Stimulated activated CD4-positive, alpha-beta T cell treated with anti-CD3 and anti-CD28 coated beads, Interleukin-2, amount 100 ng/mL, for 4 hours (primary cell): Measurements from ENCODE around the gene ACSL4.
"Not testable (repeated sequence)": the region's sequence is repeated elsewhere in the genome, so short reads cannot be mapped to it uniquely, and the experiment has no call there.

Experiments used
- DNase-seq: peaks from one replicate; pipeline ENCODE4 v3.0.0-alpha.2; 2020; ENCODE audit warnings: low read depth

ACSL4 gene

DNA sequence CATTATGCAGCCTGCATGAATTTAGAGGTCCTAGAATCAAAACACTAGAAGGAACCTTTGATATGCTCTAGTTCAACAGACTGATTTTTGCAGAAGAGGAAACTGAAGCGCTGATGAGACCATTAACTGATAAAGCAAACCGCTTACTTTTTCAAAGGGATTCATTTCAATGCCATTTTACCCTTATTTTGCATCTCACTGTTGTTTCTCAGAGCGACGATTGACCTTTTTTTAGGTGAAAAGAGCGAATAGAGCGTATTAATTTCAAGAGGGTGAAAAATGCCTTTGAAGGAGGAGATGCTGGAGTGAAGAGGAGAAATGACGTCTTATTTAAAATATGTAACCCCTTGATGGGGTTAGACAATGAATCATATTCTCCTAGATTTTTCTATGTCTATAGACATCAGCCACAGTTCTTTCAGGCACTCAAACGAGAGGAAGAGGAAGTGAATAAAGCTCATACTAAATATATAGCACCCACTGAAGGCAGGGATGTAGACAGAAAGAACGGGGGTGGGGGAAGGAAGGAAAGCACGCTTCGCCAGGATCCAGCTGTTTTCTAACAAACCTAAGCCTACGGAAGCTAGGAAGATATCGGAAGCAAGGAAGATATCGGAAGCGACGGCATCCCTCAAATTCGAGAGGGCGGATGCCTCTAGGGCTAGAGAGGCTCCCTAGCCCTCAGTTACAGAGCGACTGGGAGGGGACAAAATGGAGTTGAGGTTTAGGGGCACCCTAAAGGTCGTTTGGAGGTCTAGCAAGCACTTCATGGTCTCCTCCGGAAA lies 848 bp downstream of the ACSL4 start:
- DNase-seq = no peak

DNA sequence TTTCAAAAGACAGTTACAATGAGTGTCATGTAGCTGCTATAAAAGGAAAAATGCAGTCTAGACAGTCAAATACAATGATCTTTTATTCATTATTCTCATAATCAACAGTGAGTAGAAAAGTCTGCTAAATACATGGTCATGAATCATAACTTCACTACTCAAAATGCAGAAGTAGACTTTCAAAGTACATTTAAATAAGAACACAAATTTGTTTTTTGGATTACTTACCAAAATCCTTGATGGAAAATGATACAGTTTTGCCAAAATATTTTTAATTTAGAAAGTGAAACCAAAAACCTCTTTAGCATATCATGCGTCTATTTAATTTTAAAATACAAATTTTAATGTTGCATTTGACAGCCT lies 4.9 kb downstream of the ACSL4 start:
- no peak for DNase-seq

DNA sequence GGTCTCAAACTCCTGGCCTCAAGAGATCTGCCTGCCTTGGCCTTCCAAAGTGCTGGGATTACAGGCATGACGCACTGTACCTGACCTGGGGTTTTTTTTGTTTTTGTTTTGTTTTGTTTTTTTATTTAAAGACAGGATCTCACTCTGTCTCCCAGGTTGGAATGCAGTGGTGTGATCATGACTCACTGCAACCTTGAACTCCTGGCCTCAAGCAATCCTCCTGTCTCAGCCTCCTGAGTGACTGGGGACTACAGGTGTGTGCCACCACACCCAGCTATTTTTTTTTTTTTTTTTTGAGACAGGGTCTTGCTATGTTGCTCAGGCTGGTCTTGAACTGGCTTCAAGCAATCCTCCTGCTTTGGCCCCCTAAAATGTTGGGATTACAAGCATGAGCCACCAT lies 8.1 kb downstream of the ACSL4 start:
- not testable (repeated sequence) for DNase-seq

DNA sequence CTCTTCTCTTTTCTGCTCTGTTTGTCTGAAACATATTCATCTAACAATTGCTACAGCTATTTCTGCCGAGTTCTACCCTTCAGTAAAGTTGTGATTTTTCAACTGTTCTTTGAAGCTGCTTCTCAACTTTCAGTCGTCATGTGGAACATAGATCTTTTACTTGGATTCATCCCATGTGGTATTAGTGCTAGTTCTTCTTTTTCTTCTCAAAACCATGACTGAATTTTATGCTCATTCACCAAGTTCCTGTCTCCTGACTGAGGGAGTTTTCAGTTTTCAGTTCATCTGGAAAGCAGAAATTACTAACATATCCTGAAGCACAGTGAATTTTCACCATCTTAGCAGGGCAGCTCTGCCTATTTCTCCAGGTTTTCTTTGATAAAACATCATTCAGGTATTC lies 12.1 kb downstream of the ACSL4 start:
- DNase-seq = no peak

DNA sequence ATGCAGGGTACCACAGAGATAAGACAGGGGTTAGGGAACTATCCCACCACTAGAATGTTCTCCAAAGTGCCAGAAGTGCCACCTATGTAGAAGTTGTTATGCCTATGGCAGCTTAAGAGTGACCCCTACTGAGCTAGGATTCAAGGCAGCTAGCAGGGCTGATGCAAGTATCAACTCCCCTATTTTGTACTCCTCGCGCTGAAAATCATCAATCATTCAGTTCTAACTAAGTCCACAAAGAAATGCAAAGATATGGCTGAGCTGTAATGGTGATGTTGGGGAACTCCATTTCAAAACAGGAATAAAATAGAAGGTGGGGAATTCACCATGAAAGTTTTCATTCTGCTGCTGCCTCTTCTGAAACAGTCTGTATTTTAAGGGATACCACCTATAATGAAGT lies 13.8 kb downstream of the ACSL4 start:
- no peak for DNase-seq

DNA sequence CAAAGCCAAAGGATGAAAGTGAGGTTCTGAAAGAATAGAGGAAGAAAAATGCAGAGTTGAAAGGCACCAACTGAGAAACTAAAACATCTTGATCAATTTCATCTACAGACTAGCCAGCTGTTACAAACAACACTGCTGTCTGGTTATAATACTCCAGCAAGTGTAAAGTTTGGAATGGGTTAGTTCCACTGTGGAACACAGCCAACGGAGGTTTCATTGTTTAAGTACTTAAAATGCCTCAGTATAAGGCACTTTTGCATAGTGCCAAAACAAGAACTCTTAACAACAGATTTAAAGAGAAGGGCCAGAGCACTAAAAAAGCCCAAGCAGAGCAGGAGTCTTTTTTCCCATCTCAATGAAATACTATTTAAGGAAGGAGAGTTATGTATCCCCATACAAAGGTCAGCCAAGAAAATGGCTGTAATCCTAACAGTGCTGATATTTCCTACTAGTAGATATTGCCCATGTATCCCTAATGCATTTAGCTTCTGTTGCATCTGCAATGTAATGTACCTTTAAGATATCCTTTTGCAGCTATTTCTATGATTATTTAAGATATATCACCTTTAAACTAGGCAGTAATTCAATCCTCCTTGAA lies 16.5 kb downstream of the ACSL4 start:
- no peak for DNase-seq

DNA sequence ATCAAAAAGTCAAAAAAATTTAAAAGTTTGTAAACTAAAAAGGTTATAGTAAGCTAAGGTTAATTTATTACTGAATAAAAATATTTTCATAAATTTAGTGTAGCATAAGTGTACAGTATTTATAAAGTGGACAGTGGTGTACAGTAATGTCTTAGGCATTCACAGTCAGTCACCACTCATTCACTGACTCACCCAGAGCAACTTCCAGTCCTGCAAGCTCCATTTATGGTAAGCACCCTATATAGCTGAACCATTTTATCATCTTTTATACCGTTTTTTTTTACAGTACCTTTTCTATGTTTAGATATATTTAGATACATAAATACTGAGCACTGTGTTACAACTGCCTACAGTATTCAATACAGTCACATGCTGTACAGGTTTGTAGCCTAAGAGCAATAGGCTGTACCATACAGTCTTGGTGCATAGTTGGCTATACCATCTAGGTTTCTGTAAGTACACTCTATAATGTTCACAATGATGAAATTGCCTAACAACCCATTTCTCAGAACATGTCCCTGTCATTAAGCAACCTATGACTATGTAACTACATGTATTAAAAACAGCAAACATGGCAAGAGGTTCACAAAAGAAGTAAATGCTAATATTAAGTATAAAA lies 18.6 kb downstream of the ACSL4 start:
- no peak for DNase-seq

DNA sequence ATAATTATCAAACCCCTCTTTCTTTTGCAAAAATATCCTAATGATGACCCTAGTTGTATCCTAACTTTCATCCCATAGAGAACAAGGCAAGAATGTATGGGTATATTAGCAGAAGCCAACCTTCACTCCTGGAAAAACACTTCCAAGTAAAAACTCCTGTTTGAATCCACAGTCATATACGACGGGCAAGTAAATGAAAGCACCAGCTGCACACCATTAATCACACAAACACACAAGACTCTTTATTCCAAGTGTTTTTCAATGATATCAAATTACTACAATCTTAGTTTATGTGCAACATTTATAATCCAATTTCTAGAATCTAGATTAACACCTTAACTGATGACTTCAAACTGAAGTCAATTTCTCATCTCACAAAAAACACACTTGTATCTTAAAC lies 22.9 kb downstream of the ACSL4 start:
- DNase-seq = no peak

DNA sequence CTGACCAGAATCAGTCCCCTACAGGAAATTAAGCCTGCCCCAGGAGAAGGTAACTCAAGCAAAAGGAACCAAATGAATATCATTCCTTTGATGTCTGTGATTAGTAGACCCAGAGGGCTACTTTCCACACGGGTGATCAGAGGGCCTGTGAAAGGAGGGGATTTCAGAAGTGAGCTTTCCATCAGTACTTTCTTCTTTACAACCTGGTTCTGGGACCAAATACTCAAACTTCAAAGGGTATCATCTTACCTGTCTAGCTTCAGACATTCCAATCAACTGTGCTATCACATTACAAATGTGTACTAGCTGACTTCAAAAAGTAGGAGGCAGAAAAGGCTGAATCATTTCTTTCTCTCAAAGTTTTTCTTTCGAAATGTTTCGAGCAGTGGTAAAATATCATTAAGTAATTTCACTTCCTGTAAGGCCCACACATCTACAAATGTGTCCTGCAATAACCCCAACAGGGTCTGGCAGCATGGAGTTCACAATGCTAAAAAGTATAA lies 23.9 kb downstream of the ACSL4 start:
- no peak for DNase-seq

DNA sequence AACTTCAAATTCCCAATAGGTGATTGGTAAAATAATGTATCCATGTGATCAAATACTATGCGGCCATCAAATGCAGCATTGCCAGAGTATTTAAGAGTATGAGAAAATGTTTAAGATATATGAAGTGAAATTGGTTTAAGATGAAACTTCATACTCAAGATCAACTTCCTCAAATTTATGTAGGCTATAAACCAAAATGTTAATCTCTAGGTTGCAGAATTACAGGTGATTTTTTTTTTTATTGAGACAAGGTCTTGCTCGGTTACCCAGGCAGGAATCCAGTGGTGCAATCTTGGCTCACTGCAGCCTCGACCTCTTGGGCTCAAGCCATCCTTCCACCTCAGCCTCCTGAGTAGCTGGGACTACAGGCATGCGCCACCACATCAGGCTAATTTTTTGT lies 25.3 kb downstream of the ACSL4 start:
- no peak for DNase-seq

DNA sequence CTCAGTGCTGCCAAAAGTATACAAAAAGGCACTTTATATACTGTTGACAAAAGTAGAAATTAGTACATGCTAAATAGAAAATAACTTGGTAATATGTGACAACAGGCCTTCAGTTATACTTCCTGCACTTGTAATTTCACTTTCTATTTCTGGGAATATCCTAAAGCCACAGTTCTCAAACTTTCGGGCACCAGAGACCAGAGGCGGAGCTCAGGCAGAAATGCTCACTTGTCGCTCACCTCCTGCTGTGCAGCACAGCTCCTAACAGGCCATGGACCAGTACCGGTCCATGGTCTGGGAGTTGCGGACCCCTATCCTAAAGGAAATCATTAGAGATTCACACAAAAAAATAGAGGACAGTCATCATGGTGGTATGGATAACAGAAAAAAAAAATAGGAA lies 25.7 kb downstream of the ACSL4 start:
- no peak for DNase-seq

DNA sequence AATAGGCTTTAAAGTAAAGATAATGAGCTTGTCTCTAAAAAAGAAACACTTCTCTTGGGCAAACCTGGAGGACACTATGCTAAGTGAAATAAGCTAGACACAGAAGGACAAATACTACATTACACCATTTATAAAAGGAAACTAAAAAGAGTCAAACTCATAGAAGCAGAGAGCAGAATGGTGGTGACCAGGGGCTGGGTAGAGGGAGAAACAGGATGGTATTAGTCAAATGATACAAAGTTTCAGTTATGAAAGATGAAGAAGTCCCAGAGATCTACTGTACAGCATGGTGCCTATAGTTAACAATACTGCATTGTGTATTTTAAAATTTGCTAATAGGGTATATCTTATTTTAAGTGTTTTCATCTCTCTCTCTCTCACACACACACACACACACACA lies 28.5 kb downstream of the ACSL4 start:
- DNase-seq = no peak

DNA sequence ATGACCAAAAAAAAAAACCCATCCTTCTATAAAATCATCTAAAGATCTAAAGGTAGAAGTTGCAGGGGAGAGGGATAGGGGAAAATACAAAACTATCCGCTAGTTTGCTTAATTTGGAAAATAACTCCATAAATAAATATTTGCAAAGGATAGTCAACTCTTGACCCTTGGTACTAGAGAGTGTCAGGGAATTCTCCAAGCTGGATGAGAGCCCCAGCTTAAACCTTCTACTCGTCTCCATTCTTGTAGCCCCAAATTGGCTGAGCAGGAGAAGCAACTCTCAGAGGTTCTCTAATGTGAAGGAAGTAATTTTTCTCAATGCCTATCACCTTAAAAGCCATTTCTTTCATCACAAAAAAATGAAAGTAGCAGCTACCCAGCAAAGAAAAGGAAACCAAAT lies 35.2 kb downstream of the ACSL4 start:
- DNase-seq = no peak

DNA sequence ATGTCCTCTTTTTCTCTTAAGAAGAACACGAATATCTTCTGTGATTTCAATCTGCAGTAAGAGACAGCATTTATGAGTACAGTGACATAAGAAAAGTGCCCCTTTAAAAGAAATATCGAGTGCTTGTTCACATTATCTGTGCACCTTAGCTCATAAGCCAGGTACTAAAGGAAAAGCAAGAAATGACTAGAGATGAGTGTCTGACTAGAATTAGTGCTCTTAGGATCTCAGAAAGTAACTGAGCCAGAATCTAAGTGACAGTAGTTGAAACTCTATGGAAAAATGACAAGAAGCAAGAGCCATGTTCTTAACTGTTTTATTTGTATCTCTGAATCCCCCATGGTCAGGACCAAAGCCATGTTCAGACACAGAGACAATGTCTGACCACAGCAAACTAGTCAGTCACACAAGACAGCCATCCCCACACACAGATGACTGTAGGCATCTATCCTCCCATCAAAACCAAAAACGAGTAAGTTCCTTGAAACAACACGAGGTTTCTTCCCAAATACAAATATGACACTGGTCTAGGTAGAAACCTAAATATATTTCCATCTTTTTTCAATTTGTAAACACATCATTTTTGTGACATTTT lies 36.8 kb downstream of the ACSL4 start:
- DNase-seq = no peak

DNA sequence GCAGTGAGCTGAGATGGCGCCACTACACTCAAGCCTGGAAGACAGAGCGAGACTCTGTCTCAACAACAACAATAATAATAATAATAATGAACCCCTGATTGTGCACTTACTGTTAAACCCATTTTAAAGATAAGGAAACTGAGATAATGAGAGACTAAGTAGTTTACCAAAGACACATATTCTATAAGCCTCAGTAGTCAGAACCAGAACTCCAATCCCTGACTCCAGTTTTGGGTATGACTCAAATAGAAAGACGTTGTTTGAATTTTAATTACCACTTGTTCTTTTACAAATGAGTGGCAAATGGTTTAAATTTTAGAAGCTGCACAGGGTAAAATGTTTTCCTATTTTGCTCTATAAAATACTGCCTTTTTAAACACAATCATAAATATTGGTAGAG lies 37.4 kb downstream of the ACSL4 start:
- DNase-seq = no peak

DNA sequence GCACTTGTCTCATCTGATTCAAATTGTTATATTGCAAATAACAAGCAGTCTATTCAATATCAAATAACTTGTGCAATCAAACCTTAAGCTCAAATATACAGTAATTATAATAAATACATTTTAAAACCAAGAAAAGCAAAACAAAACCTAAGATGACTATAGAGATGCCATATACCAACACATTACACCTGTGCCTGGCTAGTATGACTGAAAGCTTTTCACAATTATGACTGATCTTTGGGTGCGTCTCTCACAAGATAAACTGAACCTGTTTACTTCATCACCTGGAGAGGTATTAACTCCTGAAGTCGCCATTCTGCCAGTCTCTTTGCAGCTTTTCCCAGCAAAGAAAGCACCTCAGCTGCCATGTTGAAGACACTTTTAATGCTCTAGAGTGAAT lies 41.3 kb downstream of the ACSL4 start:
- no peak for DNase-seq

DNA sequence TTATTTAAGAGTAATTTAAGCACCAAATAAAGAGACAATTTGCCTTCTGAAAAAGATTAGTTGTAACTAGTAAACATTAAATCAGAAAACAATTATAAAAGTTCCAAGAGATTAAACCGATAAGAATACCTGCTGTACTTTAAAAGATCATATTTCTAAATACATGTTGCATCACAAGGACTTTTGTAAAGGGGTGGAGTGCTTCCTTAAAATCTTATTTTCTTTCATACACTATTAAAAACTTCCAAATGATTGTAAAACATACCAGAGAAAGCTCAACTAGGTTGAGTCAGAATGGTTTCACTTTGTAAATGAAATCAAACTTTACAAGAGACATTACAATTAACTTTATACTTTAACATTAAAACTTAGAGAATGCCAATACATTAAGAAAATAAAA lies 41.8 kb downstream of the ACSL4 start:
- no peak for DNase-seq

DNA sequence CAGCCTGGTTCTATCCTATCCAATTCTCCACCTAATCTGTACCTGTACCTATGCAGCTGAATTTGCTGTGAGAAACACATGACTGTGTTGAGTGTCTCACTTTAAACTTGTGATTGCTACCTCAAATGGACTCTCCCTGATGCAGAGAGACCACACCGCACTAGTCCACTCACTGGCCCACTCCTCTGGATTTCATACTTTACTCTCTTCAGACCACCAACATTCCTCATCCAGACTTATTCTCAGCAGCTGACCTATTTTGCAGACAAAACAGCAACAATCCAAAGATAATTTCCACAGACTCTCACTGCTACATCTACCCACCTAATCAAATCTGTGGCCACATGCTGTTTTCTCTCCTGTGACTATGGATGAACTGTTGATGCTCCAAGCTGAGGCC lies 45.2 kb downstream of the ACSL4 start:
- no peak for DNase-seq

DNA sequence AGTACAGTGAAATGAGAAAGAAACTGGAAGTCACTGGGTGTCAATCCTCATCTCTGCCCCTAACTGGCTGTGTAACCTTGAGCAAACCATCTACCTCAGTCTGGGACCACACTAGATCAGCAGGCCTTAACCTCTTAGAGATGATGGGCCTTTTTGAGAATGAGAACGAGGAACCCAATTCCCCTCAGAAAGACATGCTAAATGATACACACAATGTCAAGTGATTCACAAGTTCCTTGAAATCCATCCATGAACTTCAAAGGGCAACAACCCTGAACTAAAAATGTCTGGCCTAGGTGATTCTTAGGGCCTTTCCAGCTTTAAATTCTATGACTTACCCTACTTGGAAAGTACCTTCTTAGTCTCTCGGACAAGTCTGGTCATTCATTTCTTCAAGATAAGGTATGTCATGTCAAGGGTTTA lies 47.4 kb downstream of the ACSL4 start:
- DNase-seq = no peak

DNA sequence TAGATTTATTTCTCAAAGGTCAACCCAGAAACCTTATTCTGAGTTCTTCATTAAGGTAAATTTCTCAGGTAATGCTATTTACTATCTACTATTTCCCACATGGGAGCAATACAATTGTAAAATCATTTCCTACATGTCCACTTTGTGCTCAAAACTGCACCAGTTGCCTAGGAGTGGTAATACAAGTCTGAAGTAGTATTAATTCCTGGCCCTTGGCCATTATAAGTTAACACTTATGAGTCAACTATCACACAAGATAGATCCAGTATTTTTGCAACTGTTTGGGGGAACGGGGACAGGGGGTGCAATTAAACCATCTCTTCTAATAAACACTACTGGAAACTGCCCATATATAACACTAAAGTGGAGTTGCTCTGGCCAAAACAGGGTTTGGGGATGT lies 48.9 kb downstream of the ACSL4 start:
- DNase-seq = no peak

DNA sequence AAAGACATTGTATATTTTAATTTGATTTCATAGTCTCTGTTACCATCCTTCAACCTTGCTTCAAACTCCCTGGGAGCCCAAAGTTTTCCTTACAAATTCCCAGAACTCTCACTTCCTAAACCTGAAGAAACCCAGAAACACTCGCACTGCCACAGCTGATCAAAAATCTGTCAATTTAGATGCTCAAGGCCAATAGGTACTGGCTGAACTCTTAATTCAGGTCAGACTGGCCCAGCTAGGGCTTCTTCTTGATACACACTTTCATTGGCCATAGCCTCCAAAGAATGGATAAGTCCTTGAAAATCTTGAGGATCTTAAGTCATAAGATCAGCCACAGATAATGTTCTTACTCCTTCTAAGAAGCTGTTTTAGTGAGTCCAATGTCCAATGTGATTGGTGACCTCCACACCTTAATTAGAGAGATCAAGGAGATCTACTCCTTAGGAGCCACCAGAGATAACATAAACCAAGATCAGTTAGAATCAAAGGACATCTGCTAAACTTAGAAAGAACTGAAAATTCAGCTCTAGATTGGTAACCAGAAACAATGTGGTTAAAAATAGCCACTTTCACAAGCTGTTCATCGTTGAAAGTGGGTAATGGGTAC lies 51.5 kb downstream of the ACSL4 start:
- no peak for DNase-seq

DNA sequence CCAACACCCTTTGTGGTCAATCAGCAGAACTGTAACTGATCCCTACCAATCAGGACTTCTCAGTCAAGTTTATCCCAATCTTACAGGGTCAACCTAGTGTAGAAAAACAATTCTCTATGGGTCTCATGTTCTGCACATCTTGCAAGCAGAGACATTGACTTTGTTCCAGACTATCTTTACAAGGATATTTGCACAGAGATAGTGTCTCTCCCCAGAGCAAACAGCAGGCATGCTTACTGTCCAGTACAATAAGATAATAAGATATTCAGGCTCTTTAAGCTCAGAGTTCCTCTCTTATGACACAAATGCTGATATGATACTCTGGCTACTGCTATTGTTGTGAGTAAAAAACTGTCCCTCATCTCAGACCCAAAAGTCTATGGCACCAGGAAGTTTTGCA lies 53.2 kb downstream of the ACSL4 start:
- no peak for DNase-seq

DNA sequence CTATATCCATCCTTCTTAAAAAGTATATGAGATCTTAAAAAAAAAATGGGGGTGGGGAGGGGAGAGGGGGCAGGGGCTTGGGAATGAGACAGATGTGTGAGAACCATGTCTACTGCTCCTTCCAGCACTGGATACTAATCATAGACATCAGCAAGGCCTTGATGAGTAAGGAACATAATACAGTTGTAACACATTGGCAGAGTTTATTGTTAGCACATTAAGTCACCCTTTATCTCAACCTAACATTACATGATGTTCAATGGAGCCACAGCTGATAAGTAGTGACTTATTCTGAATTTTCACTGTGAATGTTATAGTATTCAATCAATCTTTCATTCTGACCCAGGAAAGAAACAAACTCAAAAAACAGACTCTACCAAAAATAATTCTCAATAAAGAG lies 60.8 kb downstream of the ACSL4 start:
- no peak for DNase-seq
